Keratinocyte (primary cell): ENCODE results near the gene NELL1.

Experiments
- EZH2 ChIP-seq: IDR thresholded peaks from one replicate; pipeline ENCODE4 v1.6.1; 2012; ENCODE audit warnings: inconsistent platforms, mild to moderate bottlenecking, low read length, moderate library complexity
- TF ChIP-seq, protein P1 (sequence below), 3 experiments: IDR thresholded peaks in 1 of 3; conservative IDR thresholded peaks in 1 of 3; optimal IDR thresholded peaks in 1 of 3; 2 replicates in 2 of 3; 3 replicates in 1 of 3; pipeline versions ENCODE3 to v1.5.1; 2011; ENCODE audit warnings: low read length in 3 of 3, mild to moderate bottlenecking in 3 of 3, moderate library complexity in 2 of 3, control low read depth in 1 of 3, inconsistent platforms in 1 of 3; ENCODE audit not compliant: insufficient read depth in 2 of 3; ENCODE audit errors: extremely low read depth in 1 of 3

DNA sequence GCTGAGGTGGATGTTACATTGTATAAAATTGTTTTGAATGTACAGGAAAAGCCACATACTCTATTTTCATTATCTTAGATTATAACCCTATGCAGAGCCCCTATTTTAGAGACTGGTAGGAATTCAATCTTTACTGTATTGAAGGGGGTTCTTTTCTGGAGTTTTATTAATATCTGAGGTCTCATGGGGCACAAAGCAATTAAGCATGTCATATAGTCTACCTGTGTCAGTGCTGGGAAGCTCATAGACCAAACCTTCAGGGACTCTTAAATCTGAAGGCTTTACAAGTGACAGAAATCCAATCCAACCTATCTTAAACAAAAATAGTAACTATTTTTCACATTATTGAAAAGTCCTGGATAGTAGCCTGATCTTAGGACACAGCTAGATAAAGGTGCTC lies 733.7 kb downstream of the NELL1 start:
- TF ChIP-seq, protein P1, sequence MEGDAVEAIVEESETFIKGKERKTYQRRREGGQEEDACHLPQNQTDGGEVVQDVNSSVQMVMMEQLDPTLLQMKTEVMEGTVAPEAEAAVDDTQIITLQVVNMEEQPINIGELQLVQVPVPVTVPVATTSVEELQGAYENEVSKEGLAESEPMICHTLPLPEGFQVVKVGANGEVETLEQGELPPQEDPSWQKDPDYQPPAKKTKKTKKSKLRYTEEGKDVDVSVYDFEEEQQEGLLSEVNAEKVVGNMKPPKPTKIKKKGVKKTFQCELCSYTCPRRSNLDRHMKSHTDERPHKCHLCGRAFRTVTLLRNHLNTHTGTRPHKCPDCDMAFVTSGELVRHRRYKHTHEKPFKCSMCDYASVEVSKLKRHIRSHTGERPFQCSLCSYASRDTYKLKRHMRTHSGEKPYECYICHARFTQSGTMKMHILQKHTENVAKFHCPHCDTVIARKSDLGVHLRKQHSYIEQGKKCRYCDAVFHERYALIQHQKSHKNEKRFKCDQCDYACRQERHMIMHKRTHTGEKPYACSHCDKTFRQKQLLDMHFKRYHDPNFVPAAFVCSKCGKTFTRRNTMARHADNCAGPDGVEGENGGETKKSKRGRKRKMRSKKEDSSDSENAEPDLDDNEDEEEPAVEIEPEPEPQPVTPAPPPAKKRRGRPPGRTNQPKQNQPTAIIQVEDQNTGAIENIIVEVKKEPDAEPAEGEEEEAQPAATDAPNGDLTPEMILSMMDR (optimal IDR thresholded peaks at IDR 0.05 in 1 of 3, IDR thresholded peaks at IDR 0.05 in 1 of 3, conservative IDR thresholded peaks at IDR 0.05 in 1 of 3; ENCODE audit: extremely low read depth in 1 of 3, insufficient read depth in 2 of 3, low read length in 3 of 3): no peak
- TF ChIP-seq EZH2: no peak
